Measurements from ENCODE around the gene SHMT2.

DNA sequence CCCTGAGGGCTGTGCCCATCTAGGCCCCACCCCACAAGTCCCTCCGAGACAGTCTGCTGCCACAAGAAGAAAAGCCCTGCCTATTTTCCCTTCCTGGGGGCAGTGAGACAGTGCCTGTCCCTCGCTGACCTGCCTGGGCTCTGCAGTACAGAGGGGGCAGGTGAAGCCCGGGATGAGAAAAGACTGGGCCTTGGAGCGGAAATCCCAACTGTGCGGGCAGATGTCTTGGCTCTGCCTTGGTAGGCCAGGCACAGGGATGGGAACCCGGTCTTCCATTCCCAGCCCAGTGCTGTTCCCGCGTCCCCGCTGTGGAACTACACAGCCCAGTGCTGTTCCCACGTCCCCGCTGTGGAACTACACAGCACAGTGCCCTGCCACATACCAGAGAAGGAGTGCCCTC is 25.7 kb upstream of the SHMT2 start:
- TF ChIP-seq EZH2 (IDR thresholded peaks at IDR 0.05) (no peak), POLR2AphosphoS5 (IDR thresholded peaks at IDR 0.05; ENCODE audit: borderline replicate concordance, low read depth, low read length) (no peak)

Data from SK-N-MC (cell line).